Activated B cell treated with CpG ODN at 0.5 μM for 24 hours (primary cell): Measurements from ENCODE around the gene SGPL1. TPM values are rescaled to one million over a fixed set of nuclear protein-coding genes. Genes with fewer than 3 reads are reported as not detected.

Source experiments
- ATAC-seq: fragments of 200-7000 bp; cut with Tn5 transposase; one replicate; pipeline ENCODE4 v1.10.0; 2021; ENCODE audit warnings: low read depth, mild to moderate bottlenecking, moderate library complexity
- CTCF ChIA-PET: fragments of 350-600 bp; sonication (Branson Sonifier 250); formaldehyde crosslinking; loops from one replicate; lab custom pipeline; 2021; ENCODE audit warnings: antibody characterized with exemption; lab: Charles Lee
- POLR2A ChIA-PET: fragments of 350-600 bp; sonication (Branson Sonifier 250); formaldehyde crosslinking; loops from one replicate; lab custom pipeline; 2021; ENCODE audit warnings: antibody characterized with exemption; lab: Charles Lee
- DNase-seq: peaks from one replicate; pipeline ENCODE4 v3.0.0; 2022
- H3K27ac Mint-ChIP-seq: one replicate; pipeline ENCODE4 v1.8.0; 2020; ENCODE audit warnings: mixed read lengths
- H3K27me3 Mint-ChIP-seq: one replicate; pipeline ENCODE4 v1.8.0; 2021; ENCODE audit warnings: mixed read lengths
- H3K36me3 Mint-ChIP-seq: one replicate; pipeline ENCODE4 v1.8.0; 2021; ENCODE audit warnings: low read depth, mixed read lengths
- H3K4me1 Mint-ChIP-seq: one replicate; pipeline ENCODE4 v1.8.0; 2021; ENCODE audit warnings: mixed read lengths
- H3K4me3 Mint-ChIP-seq: one replicate; pipeline ENCODE4 v1.8.0; 2020; ENCODE audit warnings: mild to moderate bottlenecking, mixed read lengths
- H3K9me3 Mint-ChIP-seq: one replicate; pipeline ENCODE4 v1.8.0; 2020; ENCODE audit warnings: mixed read lengths
- intact Hi-C: fragments of 100-400 bp; cut with micrococcal nuclease; formaldehyde crosslinking; loops from one replicate; pipeline ENCODE4 v1.15.1; 2024
- total RNA-seq: library from RNA; stranded (reverse); gene quantifications from 2 replicates; pipeline ENCODE4 v1.2.3, GENCODE V29; 2022
- TF ChIP-seq, protein P1 (sequence below): fragments of 200-600 bp; IDR thresholded peaks from one replicate; pipeline ENCODE4 v1.8.0; 2022; ENCODE audit warnings: antibody characterized with exemption, mild to moderate bottlenecking

Gene SGPL1
- total RNA-seq, 1 donor from 2014 or later = 36.3 TPM

DNA sequence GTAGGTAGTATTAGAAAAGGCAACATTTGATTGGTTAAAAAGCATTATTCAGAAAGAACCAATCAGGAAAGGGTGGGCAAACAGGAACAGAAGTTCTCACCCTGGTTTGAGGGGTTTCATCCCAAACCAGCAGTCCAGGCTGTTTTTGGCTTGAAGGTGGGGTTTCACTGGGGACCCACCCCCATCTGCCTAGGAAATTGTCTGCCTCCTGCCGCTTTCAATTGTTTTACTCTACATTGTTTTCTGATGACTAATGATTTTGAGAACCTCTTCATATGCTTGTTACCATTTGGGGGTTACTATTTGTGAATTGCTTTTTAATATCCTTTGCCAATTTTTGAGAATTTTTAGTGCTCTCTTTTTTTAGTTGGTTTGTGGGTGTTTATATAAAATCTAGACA lies 75.9 kb downstream of the SGPL1 start:
- no peak for ATAC-seq

DNA sequence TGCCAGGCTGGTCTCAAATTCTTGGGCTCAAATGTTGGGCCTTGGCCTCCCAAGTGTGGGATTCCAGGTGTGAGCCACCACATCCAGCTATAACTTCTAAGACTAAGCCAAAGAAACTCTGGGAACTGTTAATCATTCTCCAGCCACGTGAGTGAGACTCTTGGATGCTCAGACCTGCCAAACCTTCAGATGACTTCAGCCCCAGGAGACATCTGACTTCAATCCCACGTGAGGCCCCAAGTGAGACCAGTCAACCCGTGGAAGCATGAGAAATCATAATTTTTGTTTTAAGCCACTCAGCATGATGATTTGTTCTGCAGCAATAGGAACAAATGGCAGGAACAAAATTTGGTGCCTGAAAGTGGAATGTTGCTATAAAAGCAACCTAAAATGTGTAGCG lies 76.9 kb downstream of the SGPL1 start:
- ChIA-PET POLR2A (no interaction called here), CTCF (no interaction called here)
- Mint-ChIP-seq H3K27ac (no peak overlapping the region), H3K36me3 (no peaks in the 10 kb centered on the region), H3K4me3 (no peak overlapping the region), H3K27me3 (no peaks in the 10 kb centered on the region), H3K4me1 (peaks cover 6% of the 10 kb centered on the region), H3K9me3 (no peaks in the 10 kb centered on the region)
- ATAC-seq (no peak), DNase-seq (no peak)
- TF ChIP-seq, protein P1, sequence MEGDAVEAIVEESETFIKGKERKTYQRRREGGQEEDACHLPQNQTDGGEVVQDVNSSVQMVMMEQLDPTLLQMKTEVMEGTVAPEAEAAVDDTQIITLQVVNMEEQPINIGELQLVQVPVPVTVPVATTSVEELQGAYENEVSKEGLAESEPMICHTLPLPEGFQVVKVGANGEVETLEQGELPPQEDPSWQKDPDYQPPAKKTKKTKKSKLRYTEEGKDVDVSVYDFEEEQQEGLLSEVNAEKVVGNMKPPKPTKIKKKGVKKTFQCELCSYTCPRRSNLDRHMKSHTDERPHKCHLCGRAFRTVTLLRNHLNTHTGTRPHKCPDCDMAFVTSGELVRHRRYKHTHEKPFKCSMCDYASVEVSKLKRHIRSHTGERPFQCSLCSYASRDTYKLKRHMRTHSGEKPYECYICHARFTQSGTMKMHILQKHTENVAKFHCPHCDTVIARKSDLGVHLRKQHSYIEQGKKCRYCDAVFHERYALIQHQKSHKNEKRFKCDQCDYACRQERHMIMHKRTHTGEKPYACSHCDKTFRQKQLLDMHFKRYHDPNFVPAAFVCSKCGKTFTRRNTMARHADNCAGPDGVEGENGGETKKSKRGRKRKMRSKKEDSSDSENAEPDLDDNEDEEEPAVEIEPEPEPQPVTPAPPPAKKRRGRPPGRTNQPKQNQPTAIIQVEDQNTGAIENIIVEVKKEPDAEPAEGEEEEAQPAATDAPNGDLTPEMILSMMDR = no peak
- intact Hi-C loops = no loop called here

More for the DNA sequence above, 75.9 kb downstream of the SGPL1 start:
- Mint-ChIP-seq H3K4me1 (peaks cover 8% of the 10 kb centered on the region), H3K9me3 (no peaks in the 10 kb centered on the region), H3K4me3 (no peak overlapping the region), H3K27ac (no peak overlapping the region), H3K27me3 (no peaks in the 10 kb centered on the region), H3K36me3 (no peaks in the 10 kb centered on the region)
- DNase-seq = no peak
- POLR2A ChIA-PET = no interaction called here
- CTCF ChIA-PET = no interaction called here
- TF ChIP-seq, protein P1 = no peak
- intact Hi-C loops = no loop called here

- ATAC-seq (no peak), DNase-seq (no peak)
- Mint-ChIP-seq H3K27me3 (no peaks in the 10 kb centered on the region), H3K36me3 (no peaks in the 10 kb centered on the region), H3K27ac (no peak overlapping the region), H3K9me3 (no peaks in the 10 kb centered on the region), H3K4me1 (peaks cover 5% of the 10 kb centered on the region), H3K4me3 (no peak overlapping the region)
- TF ChIP-seq, protein P1 = no peak
- CTCF ChIA-PET = no interaction called here
- intact Hi-C loops = no loop called here
- POLR2A ChIA-PET = no interaction called here
Observed at GRCh38 chr10:70893227-70894006, 77.7 kb downstream of the SGPL1 start.

DNA sequence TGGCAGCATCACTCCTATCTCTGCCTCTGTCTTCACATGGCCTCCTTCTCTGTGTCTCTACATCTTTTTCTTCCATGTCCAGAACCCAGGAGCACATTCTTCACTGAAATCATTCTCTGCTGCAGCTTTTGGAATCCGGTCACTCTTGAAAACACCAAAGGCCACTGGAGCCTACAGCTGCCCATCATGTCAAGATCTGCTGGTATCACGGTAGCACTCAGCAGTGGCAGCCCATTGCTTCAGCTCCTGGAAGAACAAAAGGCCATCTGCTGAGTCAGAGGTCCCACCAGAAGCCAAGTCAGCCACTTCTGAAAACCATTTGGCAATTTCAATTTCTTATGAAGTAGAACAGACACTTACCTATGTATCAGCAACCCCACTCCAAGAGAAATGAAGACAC lies 78.7 kb downstream of the SGPL1 start:
- Mint-ChIP-seq H3K9me3 (no peaks in the 10 kb centered on the region), H3K27me3 (no peaks in the 10 kb centered on the region), H3K27ac (no peak overlapping the region), H3K4me3 (no peak overlapping the region), H3K4me1 (no peaks in the 10 kb centered on the region), H3K36me3 (no peaks in the 10 kb centered on the region)
- POLR2A ChIA-PET = no interaction called here
- intact Hi-C loops = no loop called here
- CTCF ChIA-PET = no interaction called here
- ATAC-seq = no peak
- DNase-seq = no peak
- TF ChIP-seq, protein P1 = no peak

DNA sequence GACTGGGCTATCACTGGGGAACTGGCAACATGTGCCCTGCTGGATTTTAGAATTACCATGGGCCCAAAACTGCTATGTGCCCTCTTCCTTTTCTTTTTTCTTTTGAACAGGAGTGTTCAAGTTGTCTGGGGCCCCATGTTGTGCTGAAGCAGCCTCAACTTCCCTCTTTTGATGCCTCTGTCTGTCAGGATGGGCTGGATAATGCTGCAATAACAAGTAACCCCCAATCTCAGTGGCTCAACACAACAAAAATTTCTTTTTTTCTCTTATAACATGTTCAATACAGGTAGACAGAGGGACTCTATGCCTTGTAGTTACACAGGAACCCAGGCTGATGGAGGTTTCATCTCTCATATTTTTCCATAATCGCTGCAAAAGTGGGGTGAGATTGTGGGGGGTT lies 80.8 kb downstream of the SGPL1 start:
- POLR2A ChIA-PET = no interaction called here
- CTCF ChIA-PET = no interaction called here
- Mint-ChIP-seq H3K27ac (no peak overlapping the region), H3K4me3 (no peak overlapping the region), H3K27me3 (peaks cover 4% of the 10 kb centered on the region), H3K9me3 (no peaks in the 10 kb centered on the region), H3K36me3 (no peaks in the 10 kb centered on the region), H3K4me1 (no peaks in the 10 kb centered on the region)
- DNase-seq (no peak), ATAC-seq (no peak)
- intact Hi-C loops = no loop called here
- TF ChIP-seq, protein P1 = no peak
